HepG2 (cell line): ENCODE data around the gene CRYBA2. TPM values are rescaled to one million over a fixed set of nuclear protein-coding genes. Genes with fewer than 3 reads are reported as not detected.

Experiments
- GTF3A ChIP-seq: sonication (generic); formaldehyde crosslinking; conservative IDR thresholded peaks from 2 replicates; pipeline ENCODE4 v1.4.0; 2020; ENCODE audit warnings: mild to moderate bottlenecking, missing genetic modification reagents
- KAT7 ChIP-seq: IDR thresholded peaks from 2 replicates; pipeline ENCODE4 v1.6.1; 2018; ENCODE audit warnings: borderline replicate concordance, missing compliant biosample characterization
- MBD4 ChIP-seq: IDR thresholded peaks from 2 replicates; pipeline ENCODE4 v1.6.1; 2012; ENCODE audit warnings: low read length, inconsistent platforms, borderline replicate concordance
- MED13 ChIP-seq: sonication (generic); formaldehyde crosslinking; IDR thresholded peaks from 2 replicates; pipeline ENCODE4 v1.5.0; 2020; ENCODE audit warnings: missing genetic modification reagents
- MED8 ChIP-seq: sonication (generic); formaldehyde crosslinking; IDR thresholded peaks from 2 replicates; pipeline ENCODE4 v1.8.1; 2023; ENCODE audit warnings: mild to moderate bottlenecking, missing genetic modification reagents; ENCODE audit not compliant: insufficient replicate concordance
- MIER3 ChIP-seq: IDR thresholded peaks from 2 replicates; pipeline ENCODE4 v1.6.1; 2016; ENCODE audit warnings: missing compliant biosample characterization, borderline replicate concordance
- MIXL1 ChIP-seq: IDR thresholded peaks from 2 replicates; pipeline ENCODE4 v1.6.1; 2016
- MNT ChIP-seq: fragments of 450-650 bp; IDR thresholded peaks from 2 replicates; pipeline ENCODE4 v1.6.1; 2016
- ONECUT2 ChIP-seq: sonication (generic); formaldehyde crosslinking; IDR thresholded peaks from 2 replicates; pipeline ENCODE4 v1.4.0; 2020; ENCODE audit warnings: missing genetic modification reagents
- SMARCE1 ChIP-seq: fragments of 450-650 bp; IDR thresholded peaks from 2 replicates; pipeline ENCODE4 v1.6.1; 2017; ENCODE audit warnings: borderline replicate concordance
- THAP7 ChIP-seq: sonication (generic); formaldehyde crosslinking; IDR thresholded peaks from 2 replicates; pipeline ENCODE4 v1.8.1; 2023; ENCODE audit warnings: mild to moderate bottlenecking, missing genetic modification reagents
- ZNF224 ChIP-seq: sonication (generic); formaldehyde crosslinking; IDR thresholded peaks from 2 replicates; pipeline ENCODE4 v1.5.0; 2020; ENCODE audit warnings: mild to moderate bottlenecking, missing genetic modification reagents
- ZNF746 ChIP-seq: sonication (generic); formaldehyde crosslinking; IDR thresholded peaks from 2 replicates; pipeline ENCODE4 v1.8.0; 2022; ENCODE audit warnings: mild to moderate bottlenecking, missing genetic modification reagents
- polyA plus RNA-seq, 8 experiments: library from polyadenylated mRNA; depleted of rRNA in 3 of 8; stranded (reverse) in 7 of 8; unstranded in 1 of 8; fragments of >200 nt; fragmentation: Illumina TruSeq in 4 of 8; extraction: Trizol in 4 of 8; gene quantifications; 2 replicates each; pipeline versions ENCODE4 v1.2.1 to v1.2.3, GENCODE V29; 2011 to 2016; ENCODE audit warnings: low read depth in 4 of 8, missing spikeins in 1 of 8, mixed read lengths in 1 of 8; ENCODE audit not compliant: insufficient read depth in 1 of 8
- total RNA-seq, 5 experiments: library from RNA; depleted of rRNA; stranded (reverse); fragments of >200 nt; fragmentation: Illumina TruSeq; extraction: Trizol; gene quantifications; 2 replicates each; pipeline ENCODE4 v1.2.3, GENCODE V29; 2016; ENCODE audit warnings: low read depth in 1 of 5
- TF ChIP-seq, protein P1 (sequence below): sonication (generic); formaldehyde crosslinking; IDR thresholded peaks from 2 replicates; pipeline ENCODE4 v1.5.0; 2020; ENCODE audit warnings: mild to moderate bottlenecking, missing genetic modification reagents, borderline replicate concordance
- TF ChIP-seq, protein P2 (sequence below): sonication (generic); formaldehyde crosslinking; IDR thresholded peaks from 2 replicates; pipeline ENCODE4 v1.4.0; 2020; ENCODE audit warnings: mild to moderate bottlenecking, missing genetic modification reagents, borderline replicate concordance

Gene CRYBA2
- total and polyA plus RNA-seq, 2 of the 13 experiments (the other 11 are each of a cell fraction or from before 2014, with no cell fraction given): not detected

DNA sequence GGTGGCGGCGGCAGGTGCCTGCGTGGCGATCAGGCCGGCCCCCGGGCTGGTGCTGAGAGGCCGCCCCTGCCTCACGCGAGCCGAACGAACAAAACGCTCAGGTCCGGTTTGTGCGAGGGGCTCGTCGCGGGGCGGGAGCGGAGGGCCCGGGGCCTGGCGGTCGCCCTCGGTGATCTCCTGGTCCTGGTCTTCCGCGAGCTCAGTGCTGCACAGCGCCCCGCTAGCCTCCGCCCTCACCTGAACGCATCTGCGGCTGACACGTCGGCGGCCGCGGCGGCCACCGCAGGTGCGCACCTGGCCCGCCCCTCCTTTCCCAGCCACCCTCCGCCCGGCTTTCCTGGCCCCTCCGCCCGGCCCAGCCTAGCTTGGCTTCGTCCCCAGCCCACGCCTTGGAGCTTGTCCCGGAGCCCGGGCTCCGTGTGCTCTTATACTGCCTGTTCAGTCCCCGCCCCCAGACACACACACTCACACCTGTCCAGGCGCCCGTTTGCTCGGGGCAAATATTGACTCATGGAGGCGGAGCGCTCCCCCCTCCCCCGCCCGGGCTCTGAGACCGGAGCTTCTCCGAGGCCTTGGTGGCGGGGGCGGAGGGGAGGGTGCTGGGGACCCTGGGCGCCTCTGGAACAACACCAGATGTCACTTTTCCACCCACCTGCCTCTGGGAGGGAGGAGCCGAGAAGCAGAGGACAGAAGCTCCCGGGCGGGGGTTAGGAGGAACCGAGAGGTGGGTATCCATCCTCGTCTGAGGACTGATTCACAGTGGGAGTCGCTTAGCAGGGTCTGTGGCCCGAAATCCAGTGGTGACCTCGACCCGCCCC is 8.6 kb upstream of the CRYBA2 start (continued):
- TF ChIP-seq, protein P1, sequence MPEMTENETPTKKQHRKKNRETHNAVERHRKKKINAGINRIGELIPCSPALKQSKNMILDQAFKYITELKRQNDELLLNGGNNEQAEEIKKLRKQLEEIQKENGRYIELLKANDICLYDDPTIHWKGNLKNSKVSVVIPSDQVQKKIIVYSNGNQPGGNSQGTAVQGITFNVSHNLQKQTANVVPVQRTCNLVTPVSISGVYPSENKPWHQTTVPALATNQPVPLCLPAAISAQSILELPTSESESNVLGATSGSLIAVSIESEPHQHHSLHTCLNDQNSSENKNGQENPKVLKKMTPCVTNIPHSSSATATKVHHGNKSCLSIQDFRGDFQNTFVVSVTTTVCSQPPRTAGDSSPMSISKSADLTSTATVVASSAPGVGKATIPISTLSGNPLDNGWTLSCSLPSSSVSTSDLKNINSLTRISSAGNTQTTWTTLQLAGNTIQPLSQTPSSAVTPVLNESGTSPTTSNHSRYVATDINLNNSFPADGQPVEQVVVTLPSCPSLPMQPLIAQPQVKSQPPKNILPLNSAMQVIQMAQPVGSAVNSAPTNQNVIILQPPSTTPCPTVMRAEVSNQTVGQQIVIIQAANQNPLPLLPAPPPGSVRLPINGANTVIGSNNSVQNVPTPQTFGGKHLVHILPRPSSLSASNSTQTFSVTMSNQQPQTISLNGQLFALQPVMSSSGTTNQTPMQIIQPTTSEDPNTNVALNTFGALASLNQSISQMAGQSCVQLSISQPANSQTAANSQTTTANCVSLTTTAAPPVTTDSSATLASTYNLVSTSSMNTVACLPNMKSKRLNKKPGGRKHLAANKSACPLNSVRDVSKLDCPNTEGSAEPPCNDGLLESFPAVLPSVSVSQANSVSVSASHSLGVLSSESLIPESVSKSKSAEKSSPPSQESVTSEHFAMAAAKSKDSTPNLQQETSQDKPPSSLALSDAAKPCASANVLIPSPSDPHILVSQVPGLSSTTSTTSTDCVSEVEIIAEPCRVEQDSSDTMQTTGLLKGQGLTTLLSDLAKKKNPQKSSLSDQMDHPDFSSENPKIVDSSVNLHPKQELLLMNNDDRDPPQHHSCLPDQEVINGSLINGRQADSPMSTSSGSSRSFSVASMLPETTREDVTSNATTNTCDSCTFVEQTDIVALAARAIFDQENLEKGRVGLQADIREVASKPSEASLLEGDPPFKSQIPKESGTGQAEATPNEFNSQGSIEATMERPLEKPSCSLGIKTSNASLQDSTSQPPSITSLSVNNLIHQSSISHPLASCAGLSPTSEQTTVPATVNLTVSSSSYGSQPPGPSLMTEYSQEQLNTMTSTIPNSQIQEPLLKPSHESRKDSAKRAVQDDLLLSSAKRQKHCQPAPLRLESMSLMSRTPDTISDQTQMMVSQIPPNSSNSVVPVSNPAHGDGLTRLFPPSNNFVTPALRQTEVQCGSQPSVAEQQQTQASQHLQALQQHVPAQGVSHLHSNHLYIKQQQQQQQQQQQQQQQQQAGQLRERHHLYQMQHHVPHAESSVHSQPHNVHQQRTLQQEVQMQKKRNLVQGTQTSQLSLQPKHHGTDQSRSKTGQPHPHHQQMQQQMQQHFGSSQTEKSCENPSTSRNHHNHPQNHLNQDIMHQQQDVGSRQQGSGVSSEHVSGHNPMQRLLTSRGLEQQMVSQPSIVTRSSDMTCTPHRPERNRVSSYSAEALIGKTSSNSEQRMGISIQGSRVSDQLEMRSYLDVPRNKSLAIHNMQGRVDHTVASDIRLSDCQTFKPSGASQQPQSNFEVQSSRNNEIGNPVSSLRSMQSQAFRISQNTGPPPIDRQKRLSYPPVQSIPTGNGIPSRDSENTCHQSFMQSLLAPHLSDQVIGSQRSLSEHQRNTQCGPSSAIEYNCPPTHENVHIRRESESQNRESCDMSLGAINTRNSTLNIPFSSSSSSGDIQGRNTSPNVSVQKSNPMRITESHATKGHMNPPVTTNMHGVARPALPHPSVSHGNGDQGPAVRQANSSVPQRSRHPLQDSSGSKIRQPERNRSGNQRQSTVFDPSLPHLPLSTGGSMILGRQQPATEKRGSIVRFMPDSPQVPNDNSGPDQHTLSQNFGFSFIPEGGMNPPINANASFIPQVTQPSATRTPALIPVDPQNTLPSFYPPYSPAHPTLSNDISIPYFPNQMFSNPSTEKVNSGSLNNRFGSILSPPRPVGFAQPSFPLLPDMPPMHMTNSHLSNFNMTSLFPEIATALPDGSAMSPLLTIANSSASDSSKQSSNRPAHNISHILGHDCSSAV (CRISPR knock-in tag): no peak
- peak; percentile 46; the same call in 1 of the 2 replicates for TF ChIP-seq MED13 (CRISPR knock-in tag)
- no peak for TF ChIP-seq THAP7
- TF ChIP-seq KAT7 (CRISPR knock-in tag): no peak
- no peak for TF ChIP-seq MNT
- TF ChIP-seq GTF3A (CRISPR knock-in tag): no peak
- TF ChIP-seq SMARCE1: no peak
- peak; percentile 99 for TF ChIP-seq ZNF746 (CRISPR knock-in tag)
- TF ChIP-seq MIER3: peak; percentile 54; the same call in 1 of the 2 replicates
- no peak for TF ChIP-seq MBD4
- no peak for TF ChIP-seq ONECUT2 (CRISPR knock-in tag)
- TF ChIP-seq, protein P2, sequence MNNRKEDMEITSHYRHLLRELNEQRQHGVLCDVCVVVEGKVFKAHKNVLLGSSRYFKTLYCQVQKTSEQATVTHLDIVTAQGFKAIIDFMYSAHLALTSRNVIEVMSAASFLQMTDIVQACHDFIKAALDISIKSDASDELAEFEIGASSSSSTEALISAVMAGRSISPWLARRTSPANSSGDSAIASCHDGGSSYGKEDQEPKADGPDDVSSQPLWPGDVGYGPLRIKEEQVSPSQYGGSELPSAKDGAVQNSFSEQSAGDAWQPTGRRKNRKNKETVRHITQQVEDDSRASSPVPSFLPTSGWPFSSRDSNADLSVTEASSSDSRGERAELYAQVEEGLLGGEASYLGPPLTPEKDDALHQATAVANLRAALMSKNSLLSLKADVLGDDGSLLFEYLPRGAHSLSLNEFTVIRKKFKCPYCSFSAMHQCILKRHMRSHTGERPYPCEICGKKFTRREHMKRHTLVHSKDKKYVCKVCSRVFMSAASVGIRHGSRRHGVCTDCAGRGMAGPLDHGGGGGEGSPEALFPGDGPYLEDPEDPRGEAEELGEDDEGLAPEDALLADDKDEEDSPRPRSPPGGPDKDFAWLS (CRISPR knock-in tag): peak; percentile 64; the same call in 1 of the 2 replicates
- TF ChIP-seq ZNF224 (CRISPR knock-in tag): no peak
- peak; percentile 66 for TF ChIP-seq MED8 (CRISPR knock-in tag)
- TF ChIP-seq MIXL1 (CRISPR knock-in tag): peak; percentile 25; the same call in 1 of the 2 replicates
